ENCODE results near the gene PPP1R37. TPM values are rescaled to one million over a fixed set of nuclear protein-coding genes. Genes with fewer than 3 reads are reported as not detected.

Gene PPP1R37
- total RNA-seq, 1 donor from 2014 or later = 20.6 TPM

DNA sequence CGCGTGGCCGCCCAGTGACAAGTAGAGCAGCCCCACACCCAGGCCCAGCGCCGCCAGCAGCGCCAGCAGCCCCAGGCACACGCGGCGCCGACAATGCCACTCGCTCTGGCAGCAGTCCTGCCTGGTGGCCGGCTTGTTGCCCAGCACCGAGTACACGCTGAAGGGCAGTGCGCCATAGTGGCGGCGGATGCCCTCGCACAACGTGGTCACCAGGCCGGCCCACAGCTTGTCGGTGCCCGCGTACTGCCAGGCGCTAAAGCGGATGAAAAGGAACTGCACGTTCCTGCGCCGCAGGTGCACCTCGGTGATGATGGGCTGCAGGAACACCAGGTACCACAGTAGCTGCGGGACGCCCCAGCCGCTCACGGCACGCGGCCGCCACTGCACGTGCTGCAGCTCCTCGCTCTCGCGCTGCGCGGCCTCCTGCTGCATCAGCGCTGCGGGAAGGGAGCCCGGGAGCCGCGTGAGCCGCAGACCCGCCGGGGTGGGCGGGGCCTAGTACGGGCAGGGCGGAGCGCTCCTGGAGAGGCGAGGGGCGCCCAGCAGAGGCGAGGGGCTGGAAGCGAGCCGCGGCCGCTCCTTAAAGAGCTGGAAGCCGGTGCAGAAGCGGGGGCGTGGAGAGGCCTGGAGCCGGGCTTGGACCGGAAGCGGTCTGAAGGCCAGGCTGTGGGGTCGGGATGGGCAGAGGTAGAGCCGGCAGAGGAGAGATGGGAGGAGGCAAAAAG lies 60.5 kb downstream of the PPP1R37 start:
- peak; percentile 46 for DNase-seq

DNA sequence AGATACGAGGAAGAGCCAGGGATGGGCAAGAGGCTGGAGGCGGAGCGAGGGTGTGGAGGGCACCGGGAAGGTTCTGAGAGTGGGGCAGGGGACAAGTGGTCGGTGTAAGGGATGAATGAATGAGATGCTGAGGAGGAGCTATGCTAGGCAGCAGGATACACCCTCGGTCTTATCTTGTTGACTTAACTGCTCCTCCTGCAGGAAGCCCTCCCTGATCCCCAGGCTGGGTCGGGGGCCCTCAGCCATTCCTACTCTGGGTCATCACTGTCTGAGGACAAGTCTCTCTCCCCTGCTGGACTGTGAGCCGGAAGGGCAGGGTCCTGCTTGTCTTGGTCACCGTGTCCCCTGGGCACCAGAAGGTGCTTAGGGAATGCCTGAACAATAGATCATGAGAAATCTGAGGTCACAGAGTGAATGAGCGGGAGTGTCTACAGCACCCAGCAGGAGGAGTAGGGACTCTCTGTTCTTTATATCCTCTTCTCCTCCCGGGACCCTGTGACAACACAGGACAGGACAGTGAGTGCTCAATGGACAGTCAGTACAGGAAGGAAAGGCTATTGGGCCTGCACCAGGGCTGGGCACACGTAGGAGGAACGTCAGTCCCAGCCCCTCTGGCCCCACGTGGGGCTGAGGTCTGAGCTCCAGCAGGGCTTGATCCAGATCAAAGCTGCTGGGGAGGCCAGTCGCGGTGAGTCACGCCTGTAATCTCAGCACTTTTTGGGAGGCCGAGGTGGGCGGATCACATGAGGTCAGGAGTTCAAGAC lies 61.3 kb downstream of the PPP1R37 start:
- DNase-seq = no peak

GRCh38 chr19:45156011-45156630 lies 63.1 kb downstream of the PPP1R37 start:
- DNase-seq = no peak

DNA sequence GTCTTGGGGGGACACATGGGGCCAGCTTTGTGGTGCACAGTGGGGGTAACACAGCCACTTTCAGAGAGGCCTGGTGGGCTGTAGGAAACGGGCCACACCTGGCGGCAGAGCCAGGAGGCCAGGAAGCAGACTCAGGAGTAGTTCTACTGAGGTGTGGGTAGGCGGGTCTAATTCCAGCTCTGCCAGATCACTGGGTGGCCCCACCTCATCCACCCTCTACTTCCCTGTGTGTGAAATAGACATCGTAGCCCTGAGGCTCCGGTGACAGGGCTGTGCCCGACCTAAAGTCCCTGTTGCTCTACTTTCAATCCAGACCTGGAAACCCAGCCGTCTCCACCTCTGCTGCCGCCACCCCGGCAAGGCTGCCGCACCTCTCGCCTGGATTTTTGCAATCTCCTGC lies 63.8 kb downstream of the PPP1R37 start:
- no peak for DNase-seq

DNA sequence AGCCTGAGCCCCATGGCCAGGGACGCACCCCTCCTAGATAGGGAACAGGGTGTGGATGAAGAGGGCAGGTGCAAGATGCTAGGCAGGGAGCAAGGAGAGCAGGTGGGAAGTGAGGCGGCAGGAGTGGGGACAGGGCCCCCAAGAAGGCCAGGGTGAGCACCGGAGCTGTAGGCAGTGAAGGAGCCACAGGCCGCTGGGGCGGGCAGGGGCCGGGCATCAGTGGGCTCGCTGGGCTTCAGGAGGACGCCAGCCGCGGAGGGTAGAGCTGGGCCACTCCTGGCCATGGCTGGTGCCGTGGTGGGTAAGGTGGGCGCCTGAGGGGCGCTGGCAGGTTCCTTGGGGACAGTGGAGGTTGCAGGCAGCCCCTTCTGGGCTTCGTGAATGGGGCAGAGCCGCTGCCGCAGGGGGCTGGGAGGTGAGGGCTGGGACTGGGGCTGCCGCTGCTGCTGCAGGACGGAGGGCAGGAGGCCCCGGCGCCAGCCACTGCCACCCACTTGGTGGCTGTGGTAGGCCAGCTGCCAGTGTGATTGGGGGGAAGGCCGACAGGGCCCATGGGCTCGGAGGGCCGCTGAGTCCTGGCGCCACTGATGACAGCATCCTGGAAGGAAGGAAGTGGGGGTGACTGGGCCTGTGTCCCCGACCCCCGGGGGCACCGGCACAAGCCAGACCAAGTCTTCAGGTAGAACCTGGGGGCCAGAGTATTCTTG lies 65.7 kb downstream of the PPP1R37 start:
- DNase-seq = no peak

DNA sequence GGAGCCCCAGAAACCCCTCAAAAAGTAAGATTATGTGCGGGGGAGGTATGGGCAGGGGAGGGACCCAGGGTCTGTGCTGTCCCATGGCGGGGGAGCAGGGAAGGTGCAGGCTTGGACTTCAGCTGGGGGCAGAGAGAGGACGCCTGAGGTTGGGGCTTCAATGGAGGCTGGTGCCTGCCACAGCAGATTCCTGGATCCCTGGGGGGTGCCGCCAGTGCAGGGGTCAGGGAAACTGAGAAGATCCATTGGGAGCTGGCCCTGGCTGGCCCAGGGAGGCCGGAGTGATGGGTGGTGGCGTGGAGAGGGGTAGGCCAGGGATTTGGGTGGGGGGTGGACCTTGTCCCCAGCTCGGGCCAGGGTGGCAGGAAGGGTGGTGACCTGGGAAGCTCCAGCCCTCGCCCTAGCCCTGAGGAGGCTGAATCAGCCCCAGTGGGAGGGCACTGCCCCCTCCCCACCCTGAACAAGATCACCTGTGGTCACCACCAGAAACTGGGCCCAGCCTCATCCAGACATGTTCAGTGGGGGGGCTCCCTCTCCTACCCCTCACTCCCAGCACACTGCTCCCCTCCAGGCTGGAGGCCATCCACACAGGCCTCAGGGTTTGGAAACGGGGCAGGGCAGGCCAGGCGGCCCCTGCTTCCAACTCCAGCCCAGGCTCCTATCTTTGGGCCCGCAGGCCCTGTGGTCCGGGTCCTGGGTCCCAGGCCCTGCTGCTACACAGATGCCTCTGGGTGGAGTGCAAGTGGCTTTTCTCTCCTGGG lies 66.4 kb downstream of the PPP1R37 start:
- DNase-seq = no peak

- no peak for DNase-seq
Observed at GRCh38 chr19:45159971-45160324, 67.0 kb downstream of the PPP1R37 start.

GRCh38 chr19:45160870-45161737 lies 68.1 kb downstream of the PPP1R37 start, which contains the start of gene NKPD1:
Gene NKPD1 (minus strand): TSS chr19:45160982. CDS start chr19:45160150, 832 bp downstream.
- DNase-seq = no peak

GRCh38 chr19:45161738-45162607 lies 69.0 kb downstream of the PPP1R37 start:
- no peak for DNase-seq

- no peak for DNase-seq
Observed at GRCh38 chr19:45162608-45163143, 69.7 kb downstream of the PPP1R37 start.

DNA sequence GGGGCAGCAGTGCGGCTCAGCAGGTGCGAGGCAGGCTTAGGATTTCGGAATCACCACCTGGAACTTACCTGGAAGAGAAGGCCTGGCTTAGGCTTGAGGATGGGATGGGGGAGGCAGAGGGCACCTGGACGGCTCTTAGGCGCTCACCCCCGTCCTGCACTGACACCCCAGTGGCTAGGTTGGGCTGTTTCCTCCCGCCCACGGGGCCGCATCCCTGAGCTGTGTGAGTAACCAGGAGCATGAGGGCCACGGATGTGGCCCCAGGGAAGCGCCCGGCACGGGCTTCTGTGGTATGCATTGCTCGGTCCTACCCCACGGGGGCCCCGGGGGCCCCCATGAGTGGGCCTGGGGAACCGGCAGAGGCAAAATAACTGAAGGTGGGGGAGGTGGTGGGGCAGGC lies 70.2 kb downstream of the PPP1R37 start:
- no peak for DNase-seq

- no peak for DNase-seq
Observed at GRCh38 chr19:45163751-45164460, 70.9 kb downstream of the PPP1R37 start.

GRCh38 chr19:45164577-45165335 lies 71.8 kb downstream of the PPP1R37 start:
- DNase-seq = no peak

DNA sequence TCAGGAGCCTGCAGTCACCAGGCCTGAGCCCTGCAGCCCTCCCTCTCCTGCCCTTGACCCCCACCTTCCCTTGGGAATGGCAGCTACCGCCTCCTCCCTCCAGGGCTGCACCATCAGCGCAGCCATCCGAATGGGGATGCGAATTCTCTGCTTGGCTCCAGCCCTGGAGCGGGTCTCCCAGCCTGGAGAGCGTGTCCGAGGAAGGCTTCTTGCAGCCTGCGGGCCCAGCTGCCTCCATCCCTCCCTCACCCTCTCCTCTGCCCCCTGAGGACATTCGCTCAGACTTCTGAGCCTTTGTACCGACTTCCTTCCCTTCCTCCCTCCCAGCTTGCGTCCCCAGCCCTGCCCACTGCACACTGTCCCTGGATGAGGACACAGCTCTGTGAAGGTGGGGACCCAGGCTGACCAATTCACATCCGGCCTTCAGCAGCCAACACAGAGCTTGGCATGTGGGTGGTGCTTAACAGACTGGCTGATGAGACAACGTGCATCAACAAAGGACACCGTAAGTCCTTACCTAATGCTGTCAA lies 73.8 kb downstream of the PPP1R37 start:
- DNase-seq = no peak

- DNase-seq = no peak
Observed at GRCh38 chr19:45168767-45169351, 75.9 kb downstream of the PPP1R37 start.

DNA sequence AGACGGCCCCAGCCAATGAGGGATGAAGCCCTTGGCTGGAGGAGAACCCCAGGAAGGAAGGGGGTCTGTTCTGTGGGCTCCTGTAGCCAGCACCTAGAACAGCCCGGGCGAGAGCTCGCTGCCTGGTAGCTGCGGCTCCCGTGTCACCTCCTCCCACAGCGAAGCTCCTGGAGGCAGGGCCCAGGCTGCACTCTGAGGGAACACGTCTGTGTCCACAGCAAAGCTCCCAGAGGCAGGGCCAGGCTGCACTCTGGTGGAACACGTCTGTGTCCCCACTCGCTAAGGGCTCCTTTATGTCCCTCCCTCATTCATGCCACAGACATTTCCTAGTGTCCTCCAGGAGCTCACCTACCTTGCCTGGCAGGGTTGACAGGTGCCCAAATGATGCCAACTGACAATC lies 76.6 kb downstream of the PPP1R37 start:
- no peak for DNase-seq
